Right forelimb (tissue), 1 donor: ENCODE measurements around the gene ZMYND15.
A peak's percentile ranks its signal among the peaks of the same experiment; 100 is the strongest.

Source experiments
- DNase-seq: peaks from one replicate; pipeline ENCODE4 v3.0.0-alpha.2; 2018

ZMYND15 gene

GRCh38 chr17:4788159-4788806, 48.6 kb downstream of the ZMYND15 start:
- DNase-seq: no peak

GRCh38 chr17:4788807-4789700, 49.4 kb downstream of the ZMYND15 start, which contains the start of gene GLTPD2:
Gene GLTPD2 (plus strand): TSS chr17:4788964. CDS start chr17:4789012, 48 bp downstream.
- no peak for DNase-seq

GRCh38 chr17:4789701-4789950, 50.0 kb downstream of the ZMYND15 start:
- no peak for DNase-seq

- peak; percentile 88 for DNase-seq
These were observed 50.5 kb downstream of the ZMYND15 start for GRCh38 chr17:4789951-4790704.

- DNase-seq: no peak
These were observed 51.1 kb downstream of the ZMYND15 start for GRCh38 chr17:4790705-4791088.

GRCh38 chr17:4795168-4795567, 55.5 kb downstream of the ZMYND15 start:
- DNase-seq: no peak
